ES-I3 (cell line): ENCODE measurements around the gene LRCH1.
"Not testable (repeated sequence)": the region's sequence is repeated elsewhere in the genome, so short reads cannot be mapped to it uniquely, and the experiment has no call there.

Experiments
- H3K36me3 ChIP-seq: 2 replicates; pipeline ENCODE4 v1.6.1; 2013; ENCODE audit warnings: mild to moderate bottlenecking, low read length, control low read depth, moderate library complexity; ENCODE audit not compliant: insufficient read depth
- H3K4me1 ChIP-seq: 2 replicates; pipeline ENCODE4 v1.6.1; 2013; ENCODE audit warnings: mild to moderate bottlenecking, control low read depth, low read length; ENCODE audit not compliant: insufficient read depth
- H3K9ac ChIP-seq: 2 replicates; pipeline ENCODE4 v1.6.1; 2013; ENCODE audit warnings: low read depth, mild to moderate bottlenecking, low read length, moderate library complexity
- H3K9me3 ChIP-seq: 2 replicates; pipeline ENCODE4 v1.6.1; 2013; ENCODE audit warnings: mild to moderate bottlenecking, low read length, moderate library complexity; ENCODE audit not compliant: control insufficient read depth, insufficient read depth

The LRCH1 gene

GRCh38 chr13:46755508-46755907 lies 202.5 kb downstream of the LRCH1 start:
- not testable (repeated sequence) for H3K4me1 ChIP-seq, H3K9ac ChIP-seq, H3K9me3 ChIP-seq, H3K36me3 ChIP-seq

DNA sequence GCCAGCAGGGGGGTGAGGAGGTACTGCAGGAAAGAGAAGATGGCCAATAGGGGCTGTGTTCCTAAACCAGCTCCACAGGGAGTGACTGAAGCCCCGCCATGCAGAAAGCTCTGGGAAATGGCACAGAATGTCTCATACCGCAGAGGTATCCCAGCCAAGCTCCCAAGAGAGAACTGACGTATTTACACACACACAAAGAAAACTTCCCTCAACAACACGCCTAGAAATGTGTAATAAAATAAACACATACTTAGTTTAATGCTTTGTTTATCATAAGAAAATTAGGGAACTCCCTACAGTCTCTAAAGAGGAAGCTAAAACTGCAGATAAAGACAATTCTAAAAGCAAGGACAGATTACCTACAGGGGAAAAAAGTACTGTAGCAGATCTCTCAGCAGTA lies 204.0 kb downstream of the LRCH1 start:
- H3K4me1 ChIP-seq: no peaks in the 10 kb centered on the region
- H3K36me3 ChIP-seq: no peaks in the 10 kb centered on the region
- H3K9ac ChIP-seq: no peak overlapping the region
- no peaks in the 10 kb centered on the region for H3K9me3 ChIP-seq

DNA sequence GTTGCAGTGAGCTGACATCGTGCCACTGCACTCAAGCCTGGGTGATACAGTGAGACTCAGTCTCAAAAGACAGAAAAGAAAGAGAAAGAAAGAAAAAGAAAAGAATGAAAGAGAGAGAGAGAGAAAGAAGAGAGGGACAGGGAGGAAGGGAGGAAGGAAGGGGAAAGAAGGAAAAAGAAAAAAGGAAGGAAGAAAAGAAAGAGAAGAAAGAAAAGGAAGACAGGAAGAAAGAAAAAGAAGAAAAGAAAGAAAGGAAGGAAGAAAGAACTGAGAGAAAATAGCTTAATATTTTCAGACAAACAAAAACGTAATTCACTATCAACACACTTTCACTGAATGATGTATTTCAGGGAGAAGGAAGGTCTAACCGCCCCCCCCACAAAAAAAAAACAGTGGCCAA lies 204.7 kb downstream of the LRCH1 start:
- H3K4me1 ChIP-seq: no peaks in the 10 kb centered on the region
- no peaks in the 10 kb centered on the region for H3K36me3 ChIP-seq
- no peak overlapping the region for H3K9ac ChIP-seq
- H3K9me3 ChIP-seq: no peaks in the 10 kb centered on the region

- H3K36me3 ChIP-seq: no peaks in the 10 kb centered on the region
- no peaks in the 10 kb centered on the region for H3K9me3 ChIP-seq
- no peaks in the 10 kb centered on the region for H3K4me1 ChIP-seq
- H3K9ac ChIP-seq: no peak overlapping the region
These were observed 206.9 kb downstream of the LRCH1 start for GRCh38 chr13:46759846-46760245.

GRCh38 chr13:46761174-46761573 lies 208.2 kb downstream of the LRCH1 start:
- Histone ChIP-seq H3K4me1 (no peaks in the 10 kb centered on the region), H3K36me3 (no peaks in the 10 kb centered on the region), H3K9ac (no peak overlapping the region), H3K9me3 (no peaks in the 10 kb centered on the region)

DNA sequence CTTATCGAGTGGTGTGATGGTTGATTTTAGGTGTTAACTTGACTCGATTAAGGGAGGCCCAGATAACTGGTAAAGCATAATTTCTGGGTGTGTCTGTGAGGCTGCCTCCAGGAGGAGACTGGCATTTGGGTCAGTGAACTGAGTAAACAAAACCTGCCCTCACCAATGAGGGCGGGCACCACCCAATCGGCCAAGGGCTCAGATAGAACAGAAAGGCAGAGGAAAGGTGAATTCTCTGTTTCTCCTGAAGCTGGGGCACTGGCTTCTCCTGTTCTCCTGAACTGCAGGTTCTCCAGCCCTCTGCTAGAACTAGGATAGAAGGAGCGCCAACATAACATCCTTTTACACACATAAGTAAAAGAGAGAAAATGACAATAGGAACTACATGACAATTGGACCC lies 208.9 kb downstream of the LRCH1 start:
- no peak overlapping the region for H3K9ac ChIP-seq
- H3K36me3 ChIP-seq: no peaks in the 10 kb centered on the region
- no peaks in the 10 kb centered on the region for H3K4me1 ChIP-seq
- no peaks in the 10 kb centered on the region for H3K9me3 ChIP-seq

DNA sequence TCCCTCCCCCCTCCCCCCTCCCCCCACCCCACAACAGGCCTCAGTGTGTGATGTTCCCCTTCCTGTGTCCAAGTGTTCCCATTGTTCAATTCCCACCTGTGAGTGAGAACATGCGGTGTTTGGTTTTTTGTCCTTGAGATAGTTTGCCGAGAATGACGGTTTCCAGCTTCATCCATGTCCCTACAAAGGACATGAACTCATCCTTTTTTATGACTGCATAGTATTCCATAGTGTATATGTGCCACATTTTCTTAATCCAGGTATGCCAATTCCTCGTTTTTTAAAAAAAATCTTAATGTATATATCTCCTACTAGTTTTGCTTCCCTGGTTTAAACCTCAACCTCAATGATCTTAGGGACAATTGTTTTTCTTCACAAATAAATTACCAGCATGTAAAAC lies 217.0 kb downstream of the LRCH1 start:
- H3K36me3 ChIP-seq, H3K4me1 ChIP-seq, H3K9ac ChIP-seq, H3K9me3 ChIP-seq: not testable (repeated sequence)

DNA sequence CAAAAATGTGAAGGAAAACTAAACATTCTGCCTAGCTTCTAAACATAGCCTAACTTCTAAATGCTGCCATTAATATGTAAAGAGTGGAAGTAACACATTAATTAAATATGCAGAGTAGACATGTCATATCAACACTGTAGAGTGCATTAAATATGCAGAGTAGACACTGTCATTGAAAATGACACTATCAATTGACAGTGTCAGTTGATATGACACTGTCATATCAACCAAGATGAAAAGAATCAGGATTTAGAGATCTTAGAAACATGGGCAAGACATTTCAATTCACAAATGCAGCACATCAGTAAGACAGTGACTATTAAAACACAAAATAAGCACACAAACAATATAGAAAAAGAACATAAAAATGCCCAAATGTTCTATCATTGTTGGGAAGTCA lies 218.7 kb downstream of the LRCH1 start:
- Histone ChIP-seq H3K4me1 (no peaks in the 10 kb centered on the region; the same call in 1 of the 2 replicates), H3K9me3 (no peaks in the 10 kb centered on the region), H3K36me3 (no peaks in the 10 kb centered on the region), H3K9ac (no peak overlapping the region)

- no peaks in the 10 kb centered on the region for H3K9me3 ChIP-seq
- no peaks in the 10 kb centered on the region for H3K36me3 ChIP-seq
- no peak overlapping the region for H3K9ac ChIP-seq
- no peaks in the 10 kb centered on the region; the same call in 1 of the 2 replicates for H3K4me1 ChIP-seq
These were observed 220.6 kb downstream of the LRCH1 start for GRCh38 chr13:46773541-46773940.

DNA sequence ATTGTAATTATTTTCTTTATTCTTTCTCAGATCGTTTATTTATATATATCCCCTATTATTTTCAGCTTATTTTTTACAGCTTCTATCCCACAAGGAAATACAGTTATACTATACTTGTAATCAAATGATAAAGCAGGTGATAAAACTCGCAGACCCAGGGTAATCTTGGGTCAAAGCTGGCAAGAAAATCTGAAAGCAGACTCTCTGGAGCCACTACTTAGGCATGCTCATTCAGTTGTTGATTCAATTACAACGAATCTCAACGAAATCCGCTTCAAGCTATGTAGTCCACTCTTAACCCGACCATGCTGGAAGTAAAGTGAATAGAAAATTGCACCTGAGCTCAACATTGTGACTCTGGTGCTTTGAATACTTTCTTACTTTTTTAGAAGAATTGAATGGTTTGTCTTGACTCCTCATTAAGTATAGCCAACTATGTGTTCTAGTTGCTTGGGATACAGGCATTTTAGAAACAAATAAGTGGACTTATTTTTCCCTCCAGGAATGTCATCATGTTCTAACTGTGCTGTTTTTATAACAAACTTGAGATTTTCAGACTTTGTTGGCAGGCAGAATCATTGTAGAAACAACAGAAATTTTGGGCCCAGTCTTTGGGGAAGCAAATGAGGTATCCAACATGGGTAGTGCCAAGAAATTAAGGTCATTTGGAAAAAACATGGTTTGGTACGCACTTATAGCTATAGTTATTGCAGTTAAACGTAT lies 222.6 kb downstream of the LRCH1 start:
- Histone ChIP-seq H3K36me3 (no peaks in the 10 kb centered on the region), H3K4me1 (no peaks in the 10 kb centered on the region), H3K9me3 (no peaks in the 10 kb centered on the region), H3K9ac (no peak overlapping the region)

GRCh38 chr13:46778095-46778494 lies 225.1 kb downstream of the LRCH1 start:
- Histone ChIP-seq H3K4me1 (no peaks in the 10 kb centered on the region), H3K36me3 (0 out of 2 replicates have a peak, but pooled peaks cover 6% of the 10 kb centered on the region), H3K9ac (no peak overlapping the region)

GRCh38 chr13:46778890-46779289 lies 225.9 kb downstream of the LRCH1 start:
- 0 out of 2 replicates have a peak, but pooled peaks cover 6% of the 10 kb centered on the region for H3K36me3 ChIP-seq
- no peaks in the 10 kb centered on the region for H3K9me3 ChIP-seq
- no peaks in the 10 kb centered on the region for H3K4me1 ChIP-seq
- no peak overlapping the region for H3K9ac ChIP-seq

More at GRCh38 chr13:46778095-46778494, 225.1 kb downstream of the LRCH1 start:
- H3K9me3 ChIP-seq: no peaks in the 10 kb centered on the region

DNA sequence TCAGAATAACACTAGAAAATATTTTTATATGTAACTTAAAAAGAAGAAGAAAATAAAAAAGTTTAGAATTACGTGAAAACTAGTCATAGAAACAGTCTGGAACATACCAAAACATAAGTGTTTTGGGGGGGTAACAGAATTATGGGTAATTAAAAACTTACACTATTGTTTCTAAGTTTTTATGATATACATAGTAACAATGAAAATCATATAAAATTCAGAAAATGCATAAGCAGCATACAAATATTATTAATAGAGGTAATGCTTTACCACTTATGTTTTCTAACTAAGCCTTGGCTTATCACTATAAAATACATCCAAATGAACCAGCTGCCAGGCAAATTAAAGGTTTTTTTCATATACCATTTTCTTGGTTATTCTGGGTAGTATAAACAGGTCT lies 229.1 kb downstream of the LRCH1 start:
- Histone ChIP-seq H3K36me3 (peaks cover 6% of the 10 kb centered on the region; the same call in 1 of the 2 replicates), H3K9ac (no peak overlapping the region)

DNA sequence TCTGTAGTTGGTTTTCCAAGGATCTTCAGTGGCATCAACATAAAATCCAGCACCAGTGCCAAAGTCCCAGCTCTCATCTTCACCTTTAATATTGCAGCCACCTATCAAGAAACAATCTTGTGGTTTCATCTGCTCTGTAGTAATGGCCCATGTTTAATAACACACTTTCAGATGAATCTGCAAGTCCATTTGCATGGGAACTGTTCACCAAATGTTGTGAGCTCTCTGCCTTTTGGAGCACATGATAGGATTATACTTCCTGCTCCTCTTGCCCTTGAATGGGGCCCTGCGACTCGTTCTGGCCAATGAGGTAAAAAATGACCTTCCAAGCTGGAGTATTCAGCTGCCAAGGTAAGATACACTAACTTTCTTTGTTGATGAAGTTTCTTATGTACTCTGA lies 229.7 kb downstream of the LRCH1 start:
- Histone ChIP-seq H3K4me1 (no peaks in the 10 kb centered on the region), H3K9me3 (no peaks in the 10 kb centered on the region), H3K9ac (no peak overlapping the region), H3K36me3 (peaks cover 6% of the 10 kb centered on the region; the same call in 1 of the 2 replicates)

More for the DNA sequence above, 229.1 kb downstream of the LRCH1 start:
- no peaks in the 10 kb centered on the region for H3K4me1 ChIP-seq
- no peaks in the 10 kb centered on the region for H3K9me3 ChIP-seq

- Histone ChIP-seq H3K4me1 (no peaks in the 10 kb centered on the region), H3K9ac (no peak overlapping the region), H3K9me3 (no peaks in the 10 kb centered on the region), H3K36me3 (peaks cover 6% of the 10 kb centered on the region; the same call in 1 of the 2 replicates)
These were observed 230.5 kb downstream of the LRCH1 start for GRCh38 chr13:46783504-46783903.
